ENCODE data around the gene RAP1GAP2. TPM values are rescaled to one million over a fixed set of nuclear protein-coding genes. Genes with fewer than 3 reads are reported as not detected.

Gene RAP1GAP2
- total RNA-seq, 1 donor from 2014 or later = 17.0 TPM

- peaks cover 7% of the 10 kb centered on the region for H3K36me3 ChIP-seq
- no peaks in the 10 kb centered on the region for H3K9me3 ChIP-seq
- no peak overlapping the region for H3K27ac ChIP-seq
- no peak overlapping the region for H3K4me3 ChIP-seq
- H3K4me1 ChIP-seq = no peaks in the 10 kb centered on the region
- intact Hi-C loops (cut with DNase I) = no loop called here
- no peak for ATAC-seq
- DNase-seq = peak; percentile 39
- no peaks in the 10 kb centered on the region for H3K27me3 ChIP-seq (ENCODE audit: low read depth)
- TF ChIP-seq CTCF (IDR thresholded peaks at IDR 0.05) = no peak
These were observed 237.0 kb downstream of the RAP1GAP2 start for GRCh38 chr17:3033248-3033640.

GRCh38 chr17:3033741-3034577 is 237.7 kb downstream of the RAP1GAP2 start:
- intact Hi-C loops (cut with DNase I) = no loop called here
- TF ChIP-seq CTCF (IDR thresholded peaks at IDR 0.05) = no peak
- peaks cover 7% of the 10 kb centered on the region for H3K36me3 ChIP-seq
- H3K27ac ChIP-seq = no peak overlapping the region
- no peaks in the 10 kb centered on the region for H3K27me3 ChIP-seq (ENCODE audit: low read depth)
- no peak for ATAC-seq
- no peaks in the 10 kb centered on the region for H3K4me1 ChIP-seq
- peak; percentile 33 for DNase-seq
- H3K4me3 ChIP-seq = no peak overlapping the region
- no peaks in the 10 kb centered on the region for H3K9me3 ChIP-seq

- Histone ChIP-seq H3K9me3 (no peaks in the 10 kb centered on the region), H3K36me3 (peaks cover 2% of the 10 kb centered on the region), H3K4me3 (no peak overlapping the region), H3K4me1 (no peaks in the 10 kb centered on the region), H3K27ac (no peak overlapping the region), H3K27me3 (ENCODE audit: low read depth) (no peaks in the 10 kb centered on the region)
- no peak for TF ChIP-seq CTCF (IDR thresholded peaks at IDR 0.05)
- ATAC-seq (peak in 1 of 2 donors; percentile 44), DNase-seq (peak; percentile 26)
- intact Hi-C loops (cut with DNase I) = no loop called here
These were observed 238.3 kb downstream of the RAP1GAP2 start for GRCh38 chr17:3034578-3034920.

- Histone ChIP-seq H3K4me3 (no peak overlapping the region), H3K27ac (no peak overlapping the region), H3K36me3 (no peaks in the 10 kb centered on the region), H3K4me1 (no peaks in the 10 kb centered on the region), H3K9me3 (no peaks in the 10 kb centered on the region), H3K27me3 (ENCODE audit: low read depth) (peaks cover 5% of the 10 kb centered on the region)
- intact Hi-C loops (cut with DNase I) = no loop called here
- peak; percentile 20 for DNase-seq
- ATAC-seq = no peak
- TF ChIP-seq CTCF (IDR thresholded peaks at IDR 0.05) = no peak
These were observed 239.2 kb downstream of the RAP1GAP2 start for GRCh38 chr17:3035256-3035967.

- no peaks in the 10 kb centered on the region for H3K36me3 ChIP-seq
- ATAC-seq = no peak
- no peak for DNase-seq
- intact Hi-C loops (cut with DNase I) = no loop called here
- TF ChIP-seq CTCF (IDR thresholded peaks at IDR 0.05) = no peak
- H3K27ac ChIP-seq = no peak overlapping the region
- peaks cover 5% of the 10 kb centered on the region for H3K27me3 ChIP-seq (ENCODE audit: low read depth)
- H3K4me3 ChIP-seq = no peak overlapping the region
- H3K9me3 ChIP-seq = no peaks in the 10 kb centered on the region
- no peaks in the 10 kb centered on the region for H3K4me1 ChIP-seq
These were observed 239.7 kb downstream of the RAP1GAP2 start for GRCh38 chr17:3035968-3036280.

All from lower lobe of right lung (tissue), 2 donors.